Epidermal melanocyte (primary cell): ENCODE data around the gene TRABD2B.

Source experiments
- DNase-seq: peaks from one replicate; pipeline ENCODE4 v3.0.0; 2011; ENCODE audit warnings: low spot score; ENCODE audit not compliant: insufficient read length

Gene TRABD2B

DNA sequence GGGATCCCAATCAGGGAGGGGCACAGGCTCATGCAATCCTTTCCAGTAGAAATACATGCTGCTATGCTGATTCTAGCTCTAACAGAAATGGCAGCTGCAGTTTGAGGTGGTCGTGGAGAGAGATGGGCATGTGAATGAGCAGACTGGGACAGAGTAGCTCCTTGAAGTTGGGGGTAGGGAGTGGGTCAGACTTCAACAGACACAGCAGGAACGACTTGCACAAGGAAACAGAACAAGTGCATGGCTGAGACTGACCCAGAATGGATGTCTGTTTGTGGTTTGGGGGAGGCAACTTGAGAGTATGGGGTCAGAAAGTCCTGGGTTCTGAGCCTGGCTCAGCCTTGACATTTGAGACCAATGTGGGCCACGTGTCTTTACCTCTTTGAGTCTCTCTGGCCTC, 25.1 kb upstream of the TRABD2B start:
- DNase-seq = no peak

DNA sequence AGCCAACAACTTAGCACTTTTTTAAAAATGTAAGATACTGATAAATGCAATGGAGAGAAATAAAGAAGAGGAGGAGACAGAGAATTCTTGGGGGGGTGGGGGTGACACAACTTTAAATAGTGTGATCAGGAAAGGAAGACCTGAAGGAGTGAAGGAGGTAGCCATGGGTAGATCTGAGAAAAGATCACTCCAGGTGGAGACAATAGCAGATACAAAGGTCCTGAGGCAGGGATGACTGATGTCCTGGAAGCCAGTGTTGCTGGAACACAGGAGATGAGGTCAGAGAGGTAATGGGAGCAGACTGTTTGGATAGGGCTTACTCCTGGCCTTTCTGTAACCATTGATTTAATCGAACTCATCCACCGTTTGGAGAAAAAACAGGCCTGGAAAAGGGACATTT, 24.6 kb upstream of the TRABD2B start:
- no peak for DNase-seq

DNA sequence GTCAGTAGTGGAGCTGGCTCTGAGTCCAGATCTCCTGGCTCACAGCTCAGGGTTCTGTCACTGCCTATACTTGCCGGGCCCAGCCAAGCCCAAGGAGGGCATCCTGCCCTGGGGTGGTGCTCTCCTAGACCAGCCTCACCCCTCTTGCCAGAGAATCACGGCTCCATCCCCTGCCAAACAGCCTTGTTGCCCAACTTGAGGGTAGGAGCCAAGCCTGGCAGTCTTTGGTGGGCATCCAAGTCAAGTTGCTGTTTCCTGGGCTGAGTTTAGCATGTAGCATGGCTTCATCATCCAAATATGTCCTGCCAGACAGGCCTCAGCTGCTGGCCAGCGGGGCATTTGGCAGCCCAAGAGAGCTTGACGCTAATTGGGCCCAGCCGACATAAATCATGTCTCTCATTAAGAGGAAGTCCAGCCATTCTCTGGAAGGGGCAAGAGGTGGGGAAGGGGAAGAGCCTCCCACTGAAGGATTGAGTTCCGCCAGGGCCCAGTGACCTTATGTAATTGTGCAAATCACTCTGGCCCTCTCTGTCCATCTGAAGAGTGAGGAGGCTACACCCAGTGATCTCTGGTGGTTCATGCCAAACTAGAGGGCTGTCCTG, 22.6 kb upstream of the TRABD2B start:
- no peak for DNase-seq

DNA sequence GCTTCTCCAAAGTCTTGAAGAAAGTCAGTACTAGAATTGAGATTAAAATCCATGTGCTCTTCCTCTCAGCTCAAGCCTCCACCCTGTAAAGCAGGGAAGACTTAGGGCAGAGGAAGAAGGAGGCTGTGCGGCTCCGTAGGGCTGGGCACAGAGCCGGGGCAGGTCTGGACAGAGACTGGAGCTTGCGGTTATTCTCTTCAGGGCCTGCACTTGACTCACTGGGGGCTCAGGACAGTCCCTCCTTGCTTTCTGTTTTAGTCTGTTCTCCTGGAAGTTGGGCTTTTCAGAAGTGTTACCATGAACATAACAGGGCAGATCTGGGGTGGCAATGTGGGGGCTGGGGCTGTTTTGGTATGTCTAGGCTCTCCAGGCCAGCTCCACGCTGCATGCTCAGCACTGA, 21.6 kb upstream of the TRABD2B start:
- DNase-seq = no peak

DNA sequence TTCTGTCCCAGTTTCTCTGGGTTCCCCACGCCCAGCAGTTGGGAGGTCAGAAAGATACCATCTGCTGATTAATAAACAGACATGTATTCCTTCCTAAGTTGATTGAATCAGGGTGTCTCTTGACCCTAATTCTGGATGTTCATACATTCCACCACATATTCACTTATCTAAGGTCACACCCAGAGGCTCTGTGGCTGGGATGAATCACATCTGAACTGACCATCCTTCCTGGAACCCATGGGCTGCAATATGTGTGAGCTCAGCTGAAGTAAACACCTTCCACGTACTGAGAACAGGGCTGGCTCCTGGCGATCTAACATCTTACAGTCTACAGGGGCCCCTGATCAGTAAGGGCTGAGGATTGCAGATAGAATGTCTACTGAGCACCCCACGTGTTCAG, 20.5 kb upstream of the TRABD2B start:
- no peak for DNase-seq

DNA sequence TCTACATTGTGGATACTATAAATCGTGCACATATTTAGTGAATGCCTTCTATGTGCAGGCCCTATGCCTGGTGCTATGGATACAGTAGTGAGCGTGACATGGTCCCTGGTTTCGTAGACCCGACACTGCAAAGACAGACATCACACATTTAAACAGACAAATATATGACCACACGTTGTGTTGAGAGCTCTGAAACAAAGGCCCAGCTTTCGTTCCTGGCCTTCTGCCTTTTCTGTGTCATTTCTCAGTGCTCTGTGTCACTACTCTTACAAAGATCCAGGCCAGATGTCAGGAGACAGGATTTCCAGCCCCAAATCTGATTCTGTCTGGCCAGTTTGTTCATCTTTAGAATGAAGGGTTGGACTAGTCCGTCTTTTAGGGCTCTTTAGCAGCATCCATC, 19.3 kb upstream of the TRABD2B start:
- no peak for DNase-seq

DNA sequence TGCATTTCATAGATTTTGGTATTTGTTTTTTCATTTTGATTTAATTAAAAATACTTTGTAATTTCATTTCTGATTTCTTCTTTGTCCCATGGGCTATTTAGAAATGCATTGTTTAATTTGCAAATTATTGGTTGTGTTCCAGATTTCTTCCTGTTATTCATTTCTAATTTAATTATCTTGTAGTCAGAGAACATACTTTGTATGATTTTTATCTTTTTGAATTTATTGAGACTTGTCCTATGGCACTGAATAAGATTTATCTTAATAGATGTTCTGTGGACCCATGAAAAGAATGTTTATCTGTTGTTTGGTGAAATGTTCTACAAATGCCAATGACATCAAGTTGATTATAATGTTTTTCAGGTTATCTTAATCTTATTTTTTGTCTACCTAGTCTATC, 16.1 kb upstream of the TRABD2B start:
- DNase-seq = no peak

DNA sequence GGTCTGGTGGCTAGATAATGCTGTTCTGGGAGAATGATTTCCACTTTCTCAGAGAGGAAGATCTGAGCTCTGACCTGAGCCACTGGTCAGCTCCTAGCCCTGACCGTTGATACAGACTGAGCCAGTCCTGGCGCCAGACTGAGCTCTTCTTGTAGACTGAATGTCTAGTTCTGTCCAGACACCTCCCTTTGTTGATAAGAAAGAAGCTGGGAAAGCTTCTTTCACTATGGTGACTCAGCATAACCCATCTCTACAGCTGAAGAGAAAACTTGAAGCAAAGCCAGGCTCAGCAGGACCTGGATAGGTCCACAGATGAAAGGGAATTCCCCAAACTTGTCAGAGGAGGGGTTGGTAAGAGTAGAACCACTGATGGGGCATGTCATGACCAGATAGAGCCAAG, 9.9 kb upstream of the TRABD2B start:
- DNase-seq = no peak

DNA sequence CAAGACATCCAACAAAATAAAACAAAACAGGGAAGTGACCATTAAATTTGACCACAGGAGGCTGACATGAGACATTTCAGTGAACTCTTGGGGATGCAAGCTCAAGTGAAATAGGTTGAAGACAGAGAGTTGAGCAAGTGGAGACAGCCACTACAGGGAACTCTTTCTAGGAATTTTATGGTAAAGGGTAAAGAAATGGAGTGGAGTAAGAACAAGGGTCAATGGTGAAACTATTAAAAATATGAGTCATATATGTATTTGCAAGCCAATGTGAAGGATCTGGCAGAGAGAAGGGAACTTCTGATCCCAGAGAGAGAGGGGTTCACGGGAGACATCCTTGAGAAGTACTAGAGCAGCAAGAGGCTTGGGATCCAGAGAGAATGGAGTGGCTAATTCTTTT, 9.1 kb upstream of the TRABD2B start:
- DNase-seq = no peak

DNA sequence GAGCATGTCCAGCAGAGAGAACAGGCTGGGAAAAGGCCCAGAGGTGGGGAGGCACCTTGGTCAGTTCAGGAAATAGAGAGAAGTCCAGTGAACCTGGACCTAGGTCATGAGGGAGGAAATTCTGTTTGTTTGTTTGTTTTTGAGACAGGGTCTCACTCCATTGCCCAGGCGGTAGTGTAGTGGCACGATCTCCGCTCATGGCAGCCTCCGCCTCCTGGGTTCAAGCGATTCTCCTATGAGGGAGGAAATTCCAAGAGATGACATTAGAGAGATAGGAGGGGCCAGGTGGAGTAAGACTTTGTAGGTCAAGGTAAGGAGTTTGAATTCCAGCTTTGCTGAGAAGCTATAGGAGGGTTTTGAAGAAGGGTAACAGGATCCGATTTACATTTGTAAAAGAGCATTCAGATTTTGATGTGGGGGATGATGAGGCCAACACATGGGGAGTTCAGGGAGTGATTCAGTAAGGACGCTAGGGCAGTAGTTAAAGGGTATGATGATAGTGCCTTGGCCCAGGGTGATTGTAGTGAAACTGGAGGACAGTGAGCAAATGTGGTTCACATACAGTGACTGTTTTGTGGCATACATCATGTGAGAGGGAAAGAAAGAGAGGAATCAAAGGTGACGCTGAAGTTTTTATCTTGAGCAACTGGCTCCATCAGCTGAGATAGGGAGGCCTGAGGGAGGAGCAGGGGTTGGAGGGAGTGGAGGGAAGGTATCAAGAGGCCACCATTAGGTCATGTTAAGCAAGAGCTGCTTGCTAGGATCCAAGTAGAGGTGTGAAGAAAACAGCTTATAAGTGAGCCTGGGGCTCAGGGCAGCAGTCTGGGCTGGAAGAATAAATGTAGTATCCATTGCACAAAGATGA, 8.3 kb upstream of the TRABD2B start:
- DNase-seq = no peak

DNA sequence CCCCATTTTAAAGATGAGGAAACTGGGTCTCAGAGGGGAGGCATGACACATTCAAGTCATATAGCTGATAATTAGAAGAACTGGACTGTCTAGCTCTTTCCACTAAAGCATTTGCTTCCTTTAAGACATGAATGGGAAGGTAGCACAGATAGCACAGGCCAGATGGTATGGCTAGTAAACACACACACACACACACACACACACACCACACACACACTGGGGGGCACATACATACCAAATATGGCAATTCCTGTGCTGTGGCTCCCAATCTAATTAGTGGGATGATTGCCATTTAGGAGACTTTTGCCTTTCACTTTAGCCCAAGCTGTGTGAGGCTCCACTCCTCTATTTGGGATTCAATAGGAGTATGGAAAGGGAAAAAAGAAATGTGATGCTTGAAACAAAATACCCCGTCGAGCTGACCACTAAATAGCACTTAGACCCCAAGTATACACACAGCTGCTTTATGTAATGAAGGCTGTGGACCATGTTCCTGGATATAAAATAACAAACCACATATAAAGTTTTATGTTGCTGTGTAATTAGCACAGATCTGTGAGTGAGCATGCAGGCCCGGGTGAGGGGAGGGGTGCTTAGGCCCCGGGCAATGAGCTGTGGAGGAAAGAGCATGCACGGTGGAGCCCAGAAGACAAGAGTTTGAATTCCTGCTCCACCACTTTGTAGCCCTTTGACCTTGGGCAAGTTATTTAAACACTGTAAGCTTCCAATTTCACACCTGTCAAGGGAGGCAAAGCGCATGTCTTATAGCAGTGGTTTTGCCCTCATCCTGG, 6.8 kb upstream of the TRABD2B start:
- DNase-seq = no peak

DNA sequence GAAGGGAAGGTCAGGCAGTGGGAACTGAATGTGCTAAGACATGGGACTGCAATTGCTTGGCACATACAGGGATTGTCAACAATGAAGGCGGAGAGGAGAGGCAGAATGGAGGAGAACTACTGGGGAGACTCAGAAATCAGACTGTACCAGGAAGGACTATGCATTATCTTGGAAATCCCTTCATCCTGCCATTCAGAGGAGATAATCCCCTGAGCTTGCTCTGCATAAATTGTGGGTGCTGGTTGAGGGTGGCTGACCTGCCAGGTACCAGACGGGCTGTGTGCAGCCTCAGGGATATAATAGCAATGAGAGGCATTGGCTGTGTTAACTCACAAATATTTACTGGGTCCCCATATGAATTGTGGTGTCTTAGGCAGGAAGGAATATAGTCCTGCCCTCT, 5.0 kb upstream of the TRABD2B start:
- DNase-seq = no peak

DNA sequence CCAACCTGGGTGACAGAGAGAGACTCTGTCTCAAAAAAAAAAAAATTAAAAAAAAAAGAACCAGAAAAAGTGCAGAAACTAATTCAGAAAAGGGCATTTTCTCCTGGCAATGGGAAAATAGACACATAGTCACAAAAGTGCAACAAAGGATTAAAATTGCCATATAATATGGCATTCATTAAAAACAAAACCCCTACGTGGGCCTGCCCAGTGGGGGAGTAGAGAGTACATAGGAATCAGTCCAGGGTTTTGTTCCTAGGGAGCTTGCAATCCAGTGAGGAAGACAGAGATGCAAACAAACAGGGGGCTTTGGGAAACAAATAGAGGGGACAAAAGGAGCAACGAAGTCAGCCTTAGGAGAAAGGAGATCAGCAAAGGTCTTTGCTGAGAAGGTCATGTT, 4.5 kb upstream of the TRABD2B start:
- no peak for DNase-seq

DNA sequence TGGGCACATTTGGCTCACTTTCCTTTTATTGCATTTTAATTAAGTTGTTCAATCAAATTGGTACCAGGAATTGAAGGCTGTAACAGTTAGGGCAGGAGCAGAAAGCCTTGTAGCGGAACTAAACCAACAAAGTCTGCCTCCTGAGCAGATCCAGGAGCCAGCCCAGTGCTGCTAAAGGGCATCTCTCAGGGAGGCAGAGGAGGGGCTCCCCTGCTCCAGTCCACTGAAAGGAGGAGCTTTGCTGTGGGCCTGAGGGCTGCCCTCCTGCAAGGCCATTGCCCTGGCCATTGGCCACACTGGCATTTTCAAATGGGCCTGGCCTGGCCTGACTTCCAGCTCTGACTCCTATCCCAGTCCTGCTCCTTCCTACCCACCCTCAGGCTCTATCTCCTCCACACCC, 3.7 kb upstream of the TRABD2B start:
- DNase-seq = no peak

DNA sequence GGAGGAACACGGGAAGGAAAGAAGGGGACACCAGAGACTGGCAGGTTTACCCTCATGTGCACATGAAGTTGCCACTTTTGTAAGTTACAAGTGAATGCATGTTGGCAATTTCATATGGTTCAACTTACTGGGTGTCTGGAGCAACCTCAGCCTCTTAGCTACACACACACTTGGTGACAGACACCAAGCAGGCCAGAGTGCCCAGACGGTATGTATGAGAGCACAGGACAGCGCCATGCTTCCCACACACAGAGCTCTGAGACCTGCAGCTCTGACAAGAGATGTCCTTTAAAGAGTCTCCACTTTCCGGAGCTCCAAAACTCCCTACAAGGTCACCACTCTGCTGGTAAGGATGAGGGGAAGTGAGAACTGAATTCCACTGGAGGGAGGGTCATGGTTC, 1.9 kb upstream of the TRABD2B start:
- no peak for DNase-seq

DNA sequence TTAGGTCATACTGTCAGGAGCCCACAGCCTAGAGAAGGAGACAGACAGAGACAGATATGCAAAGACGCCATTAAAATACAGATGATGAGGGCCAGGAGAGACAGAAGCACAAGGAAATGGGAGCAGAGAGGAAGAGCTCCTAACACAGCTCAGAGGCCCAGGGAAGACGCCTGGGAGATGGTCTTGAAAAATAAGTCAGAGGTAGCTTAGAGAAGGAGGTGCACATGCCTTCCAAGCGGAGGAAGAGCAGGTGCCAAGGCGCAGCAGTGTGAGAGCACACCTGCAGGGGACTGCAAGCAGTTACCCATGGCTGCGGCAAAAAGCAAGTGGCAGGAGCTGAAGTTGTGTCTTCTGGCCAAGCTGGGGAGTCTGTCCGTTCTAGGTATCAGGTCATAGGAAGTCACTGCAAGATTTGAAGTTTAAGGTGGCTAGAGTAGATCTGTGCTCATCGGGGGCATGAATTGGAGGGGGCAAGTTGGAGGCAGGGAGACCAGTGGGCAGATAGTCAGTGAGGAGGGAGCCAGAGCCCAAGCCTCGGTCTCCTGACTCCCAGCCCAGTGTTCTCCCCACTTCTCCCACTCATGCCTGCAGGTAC, 1.3 kb upstream of the TRABD2B start:
- DNase-seq = no peak

DNA sequence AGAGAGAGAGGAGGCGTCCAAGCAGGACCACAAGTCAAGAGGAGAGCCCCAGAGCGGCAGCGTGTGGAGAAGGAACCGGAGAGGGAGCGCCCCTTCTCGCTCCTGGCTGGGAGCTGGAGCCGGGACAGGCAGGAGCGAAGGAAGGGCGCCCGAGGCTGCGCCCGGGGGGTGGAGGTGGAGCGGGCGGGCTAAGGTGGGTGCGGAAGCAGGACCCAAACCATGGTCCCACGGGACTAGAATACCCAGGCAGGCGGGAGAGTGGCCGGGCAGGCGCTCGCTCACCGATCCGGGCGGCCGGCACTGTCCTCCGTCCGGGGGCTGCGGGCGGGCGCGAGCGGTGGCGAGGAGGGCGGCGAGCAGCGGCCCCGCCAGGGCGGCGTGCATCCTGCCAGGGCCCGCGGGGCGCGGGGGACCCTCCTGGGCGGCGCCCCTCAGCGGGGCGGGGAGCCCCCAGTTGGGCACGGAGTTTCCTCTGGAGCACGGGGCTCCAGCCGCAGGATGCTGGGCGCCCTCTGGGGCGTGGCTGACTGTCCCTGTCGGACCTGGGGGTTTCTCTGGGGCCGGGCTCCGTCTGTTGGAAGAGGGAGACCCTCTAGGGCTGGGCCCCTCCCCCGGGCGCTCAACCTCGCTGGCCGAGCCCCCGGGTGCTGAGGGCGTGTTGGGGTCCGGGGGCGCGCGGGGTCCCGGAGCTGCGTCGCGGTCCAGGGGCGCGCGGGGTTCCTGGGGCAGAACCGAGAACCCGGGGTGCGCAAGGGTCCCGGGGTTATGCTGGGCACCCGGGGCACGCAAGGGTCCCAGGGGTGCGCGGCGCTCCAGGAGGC, 569 bp downstream of the TRABD2B start:
- no peak for DNase-seq

DNA sequence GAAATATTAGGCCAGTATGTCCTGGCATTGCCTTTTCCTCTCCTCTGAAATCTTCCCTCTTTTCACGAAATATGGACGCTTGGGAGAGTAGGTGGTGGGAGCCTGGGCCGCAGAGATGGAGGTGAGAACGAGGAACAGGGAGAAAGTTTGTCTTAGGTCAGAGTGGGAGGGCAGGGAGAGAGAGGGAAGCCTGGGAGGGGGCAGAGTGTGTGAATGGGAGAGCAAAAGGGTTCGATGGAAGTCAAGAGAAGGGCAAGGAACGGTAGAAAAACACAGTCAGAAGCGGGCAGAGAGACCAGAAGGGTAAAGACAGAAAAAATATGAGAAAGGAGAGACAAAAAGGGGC, 1.2 kb downstream of the TRABD2B start:
- no peak for DNase-seq

DNA sequence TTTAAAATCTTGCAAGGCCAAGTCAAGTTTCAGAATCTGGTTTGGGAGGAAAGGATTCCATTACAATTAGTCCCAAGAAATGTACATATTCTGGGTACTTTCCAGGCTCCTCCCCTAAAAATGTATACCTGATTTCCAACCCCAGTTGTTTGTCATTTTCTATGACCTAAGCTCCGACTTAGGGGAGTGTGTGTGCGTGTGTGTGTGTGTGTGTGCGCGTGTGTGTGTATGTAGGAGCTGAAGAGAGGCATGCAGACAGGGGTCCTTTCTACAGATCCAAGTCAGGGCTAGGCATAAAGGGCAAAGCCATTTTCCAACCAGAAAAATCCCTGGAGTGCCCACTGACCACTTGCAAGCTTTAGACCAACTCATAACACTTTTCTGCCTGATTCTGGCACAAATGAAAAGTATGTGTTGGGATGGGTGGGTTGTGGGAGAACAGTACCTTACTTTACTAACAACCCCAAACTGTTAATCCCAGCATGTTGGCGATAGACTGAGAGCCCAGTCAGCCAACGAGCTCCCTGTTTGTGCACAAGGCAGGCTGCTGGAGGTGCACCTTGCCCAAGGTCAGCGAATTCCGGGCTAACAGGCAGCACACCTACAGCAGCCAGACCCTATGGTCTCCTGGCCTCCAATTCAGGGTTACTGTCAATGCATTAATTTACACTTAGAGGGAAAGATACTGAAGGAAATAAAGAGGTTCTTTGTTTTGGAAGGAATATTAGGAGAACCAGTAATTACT, 1.7 kb downstream of the TRABD2B start:
- DNase-seq = no peak

DNA sequence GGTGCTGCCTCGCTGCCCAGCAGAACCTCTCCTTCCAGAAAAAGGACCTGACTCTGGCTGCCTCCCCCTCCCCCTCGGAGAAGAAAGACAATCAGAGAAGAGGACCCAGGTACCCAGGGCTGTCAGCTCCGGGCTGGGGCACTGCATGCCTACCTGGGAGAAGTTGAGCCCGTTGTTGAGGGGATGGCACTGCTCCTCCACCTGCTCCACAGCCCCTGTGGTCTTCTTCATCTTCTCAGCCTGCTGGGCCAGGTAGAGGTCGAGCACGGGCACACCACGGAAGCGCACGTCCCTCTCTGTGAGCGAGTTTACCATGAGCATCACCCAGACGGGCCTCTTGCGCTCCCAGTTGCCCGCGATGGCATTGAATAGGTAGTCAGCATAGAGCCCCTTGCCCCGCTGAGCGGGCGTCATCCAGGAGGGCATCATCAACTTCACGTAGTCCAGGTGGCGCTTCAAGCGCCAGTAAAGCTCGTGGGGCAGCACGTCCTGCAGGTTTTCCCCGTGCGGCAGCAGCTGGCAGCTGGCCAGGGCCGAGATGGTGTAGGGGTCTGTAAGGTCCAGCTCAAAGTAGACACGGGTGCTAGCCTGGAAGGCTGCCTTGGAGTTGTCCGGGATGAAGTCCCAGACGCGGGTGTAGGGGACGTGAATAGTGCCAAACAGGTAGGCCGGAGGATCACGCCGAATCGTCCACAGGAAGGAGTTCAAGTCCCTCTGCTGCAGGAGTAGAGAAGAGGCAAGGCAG, 3.1 kb downstream of the TRABD2B start:
- DNase-seq = no peak
